HepG2 (cell line): ENCODE measurements around the gene ZSCAN20. TPM values are rescaled to one million over a fixed set of nuclear protein-coding genes. Genes with fewer than 3 reads are reported as not detected.

Experiments used
- ATAC-seq: fragments of 200-7000 bp; cut with Tn5 transposase; 3 replicates; pipeline ENCODE4 v1.9.1; 2020; ENCODE audit warnings: mild to moderate bottlenecking, moderate library complexity
- BruUV-seq: library from RNA; stranded (reverse); fragments of 400-500 nt; replicated peaks from 2 replicates; lab custom pipeline; 2021; lab: Mats Ljungman, UMichigan
- CTCF ChIA-PET: fragments of 300-600 bp; formaldehyde crosslinking; extraction: SDS; loops from one replicate; lab custom pipeline; 2021; ENCODE audit warnings: low total read pairs, inconsistent platforms, low intra/inter-chr PET ratio; lab: Yijun Ruan, JAX
- POLR2A ChIA-PET: fragments of 350-600 bp; sonication (Branson Sonifier 250); formaldehyde crosslinking; loops from one replicate; lab custom pipeline; 2020; ENCODE audit warnings: antibody characterized with exemption, inconsistent platforms; lab: Yijun Ruan, JAX
- DNase-seq: peaks from one replicate; pipeline ENCODE4 v3.0.0-alpha.2; 2015; ENCODE audit warnings: low spot score
- FAIRE-seq: peaks from 3 replicates; lab custom pipeline; 2011; peaks lifted over from hg19 to GRCh38; lab: Jason Lieb, UNC
- H2AFZ ChIP-seq: one replicate; pipeline ENCODE4 v1.6.1; 2011; ENCODE audit warnings: low read length, inconsistent platforms
- H3K27ac ChIP-seq: fragments of 300-600 bp; 3 replicates; pipeline ENCODE4 v1.8.0; 2011; ENCODE audit warnings: mixed run types, mild to moderate bottlenecking, mixed read lengths, low read length, inconsistent platforms; ENCODE audit not compliant: insufficient read depth; ENCODE audit errors: extremely low read length
- H3K27me3 ChIP-seq, 2 experiments: fragments of 200-600 bp in 1 of 2; 2 replicates in 1 of 2; 3 replicates in 1 of 2; pipeline versions ENCODE4 v1.6.0 to v1.8.0; 2011; ENCODE audit warnings: low read length in 2 of 2, mild to moderate bottlenecking in 2 of 2, moderate library complexity in 2 of 2, inconsistent platforms in 1 of 2; ENCODE audit not compliant: insufficient read depth in 2 of 2, control insufficient read depth in 1 of 2
- H3K36me3 ChIP-seq, 2 experiments: fragments of 200-600 bp in 1 of 2; replicated peaks in 1 of 2; 2 replicates in 1 of 2; 3 replicates in 1 of 2; pipeline versions ENCODE4 v1.5.1 to v1.8.0; 2011; ENCODE audit warnings: low read length in 2 of 2, inconsistent platforms in 1 of 2; ENCODE audit not compliant: insufficient read depth in 2 of 2, control insufficient read depth in 1 of 2
- H3K4me1 ChIP-seq: 2 replicates; pipeline ENCODE4 v1.5.1; 2012; ENCODE audit warnings: low read length, inconsistent platforms; ENCODE audit not compliant: insufficient read depth
- H3K4me2 ChIP-seq: 2 replicates; pipeline ENCODE4 v1.6.0; 2011; ENCODE audit warnings: low read depth, low read length, inconsistent platforms
- H3K4me3 ChIP-seq, 3 experiments: fragments of 200-600 bp in 1 of 3; sonication (generic), shearing (Covaris generic) in 1 of 3; replicated peaks in 1 of 3; 2 replicates each; pipeline ENCODE4 v1.5.1; 2011 to 2016; ENCODE audit warnings: low read length in 3 of 3, inconsistent platforms in 2 of 3, low read depth in 2 of 3, mild to moderate bottlenecking in 2 of 3, control low read depth in 1 of 3, mixed read lengths in 1 of 3; ENCODE audit not compliant: insufficient read depth in 1 of 3
- H3K79me2 ChIP-seq: one replicate; pipeline ENCODE4 v1.6.1; 2011; ENCODE audit warnings: low read length, inconsistent platforms; ENCODE audit not compliant: insufficient read depth
- H3K9ac ChIP-seq: 2 replicates; pipeline ENCODE4 v1.6.0; 2011; ENCODE audit warnings: mild to moderate bottlenecking, low read depth, low read length, inconsistent platforms; ENCODE audit not compliant: insufficient read depth
- H3K9me3 ChIP-seq: 2 replicates; pipeline ENCODE4 v1.5.1; 2012; ENCODE audit warnings: mild to moderate bottlenecking, low read length
- H4K20me1 ChIP-seq: 2 replicates; pipeline ENCODE4 v1.6.0; 2011; ENCODE audit warnings: inconsistent platforms, mild to moderate bottlenecking, low read length, moderate library complexity; ENCODE audit not compliant: insufficient read depth
- ARID2 ChIP-seq: sonication (generic); formaldehyde crosslinking; IDR thresholded peaks from 2 replicates; pipeline ENCODE4 v1.8.1; 2022; ENCODE audit warnings: mild to moderate bottlenecking, missing genetic modification reagents, borderline replicate concordance
- BRD4 ChIP-seq: sonication (generic); formaldehyde crosslinking; IDR thresholded peaks from 2 replicates; pipeline ENCODE4 v1.4.0; 2020; ENCODE audit warnings: missing genetic modification reagents
- ETV5 ChIP-seq: IDR thresholded peaks from 2 replicates; pipeline ENCODE4 v1.6.1; 2018; ENCODE audit warnings: missing biosample characterization, missing genetic modification reagents, inconsistent platforms, borderline replicate concordance
- HMG20A ChIP-seq: IDR thresholded peaks from 2 replicates; pipeline ENCODE4 v1.6.1; 2016; ENCODE audit warnings: borderline replicate concordance
- JUND ChIP-seq: sonication (generic); formaldehyde crosslinking; IDR thresholded peaks from 2 replicates; pipeline ENCODE4 v1.8.0; 2022; ENCODE audit warnings: mild to moderate bottlenecking, missing genetic modification reagents
- KDM5B ChIP-seq: sonication (generic); formaldehyde crosslinking; IDR thresholded peaks from 2 replicates; pipeline ENCODE4 v1.4.0; 2020; ENCODE audit warnings: missing genetic modification reagents, mild to moderate bottlenecking, borderline replicate concordance
- MLLT10 ChIP-seq: sonication (generic); formaldehyde crosslinking; IDR thresholded peaks from 2 replicates; pipeline ENCODE4 v1.4.0; 2020; ENCODE audit warnings: missing genetic modification reagents
- POLR2AphosphoS2 ChIP-seq: IDR thresholded peaks from 2 replicates; pipeline ENCODE4 v1.6.1; 2011; ENCODE audit warnings: low read depth, low read length, improper control_type of control experiment
- RAD51 ChIP-seq: fragments of 450-650 bp; IDR thresholded peaks from 2 replicates; pipeline ENCODE4 v1.6.1; 2016; ENCODE audit warnings: borderline replicate concordance
- SRSF9 ChIP-seq: fragments of 200-400 bp; formaldehyde crosslinking; IDR thresholded peaks from 2 replicates; pipeline ENCODE4 v1.6.1; 2018; ENCODE audit warnings: borderline replicate concordance, mild to moderate bottlenecking, low read depth, low read length; ENCODE audit not compliant: insufficient read depth, poor library complexity, severe bottlenecking
- ZBTB3 ChIP-seq: sonication (generic); formaldehyde crosslinking; IDR thresholded peaks from 2 replicates; pipeline ENCODE4 v1.4.0; 2020; ENCODE audit warnings: low read depth, mild to moderate bottlenecking, moderate library complexity, missing genetic modification reagents, borderline replicate concordance
- ZFP82 ChIP-seq: sonication (generic); formaldehyde crosslinking; IDR thresholded peaks from 2 replicates; pipeline ENCODE4 v1.5.1; 2020; ENCODE audit warnings: mild to moderate bottlenecking, missing genetic modification reagents, borderline replicate concordance
- ZNF124 ChIP-seq: sonication (generic); formaldehyde crosslinking; IDR thresholded peaks from 2 replicates; pipeline ENCODE4 v1.4.0; 2020; ENCODE audit warnings: missing genetic modification reagents
- ZNF670 ChIP-seq: sonication (generic); formaldehyde crosslinking; IDR thresholded peaks from 2 replicates; pipeline ENCODE4 v1.8.0; 2022; ENCODE audit warnings: mild to moderate bottlenecking, missing genetic modification reagents, borderline replicate concordance
- ZNF781 ChIP-seq: sonication (generic); formaldehyde crosslinking; IDR thresholded peaks from 2 replicates; pipeline ENCODE4 v1.5.1; 2020; ENCODE audit warnings: borderline replicate concordance, mild to moderate bottlenecking, missing genetic modification reagents; ENCODE audit errors: not compliant biosample characterization
- WGBS: methylation state at CpG from one replicate; pipeline ENCODE4 v1.1.6; 2017; ENCODE audit warnings: low lambda C conversion rate; 5-methylcytosine and 5-hydroxymethylcytosine counted together
- in situ Hi-C: cut with HindIII; loops from 2 replicates; pipeline ENCODE4 v1.10.0; 2017; ENCODE audit warnings: low pct_unique_long_range_greater_than_20kb; ENCODE audit not compliant: extremely low pct_ligation_motif_present
- intact Hi-C: fragments of 100-400 bp; cut with micrococcal nuclease; formaldehyde crosslinking; loops from one replicate; pipeline ENCODE4 v1.10.0; 2022; ENCODE audit not compliant: unreplicated experiment
- polyA plus RNA-seq, 8 experiments: library from polyadenylated mRNA; depleted of rRNA in 3 of 8; stranded (reverse) in 7 of 8; unstranded in 1 of 8; fragments of >200 nt; fragmentation: Illumina TruSeq in 4 of 8; extraction: Trizol in 4 of 8; gene quantifications; 2 replicates each; pipeline versions ENCODE4 v1.2.1 to v1.2.3, GENCODE V29; 2011 to 2016; ENCODE audit warnings: low read depth in 4 of 8, missing spikeins in 1 of 8, mixed read lengths in 1 of 8; ENCODE audit not compliant: insufficient read depth in 1 of 8
- total RNA-seq, 5 experiments: library from RNA; depleted of rRNA; stranded (reverse); fragments of >200 nt; fragmentation: Illumina TruSeq; extraction: Trizol; gene quantifications; 2 replicates each; pipeline ENCODE4 v1.2.3, GENCODE V29; 2016; ENCODE audit warnings: low read depth in 1 of 5
- TF ChIP-seq, protein P1 (sequence below): sonication (generic); formaldehyde crosslinking; IDR thresholded peaks from 2 replicates; pipeline ENCODE4 v1.4.0; 2020; ENCODE audit warnings: low read depth, mild to moderate bottlenecking, missing genetic modification reagents
- TF ChIP-seq, protein P2 (sequence below), 2 experiments: sonication (generic) in 1 of 2; formaldehyde crosslinking in 1 of 2; IDR thresholded peaks; 2 replicates each; pipeline versions ENCODE4 v1.5.1 to v1.6.1; 2011 to 2020; ENCODE audit warnings: borderline replicate concordance in 1 of 2, low read depth in 1 of 2, low read length in 1 of 2, mild to moderate bottlenecking in 1 of 2, missing genetic modification reagents in 1 of 2, moderate library complexity in 1 of 2

ZSCAN20 gene
- total and polyA plus RNA-seq, 2 of the 13 experiments (the other 11 are each of a cell fraction or from before 2014, with no cell fraction given): 1.1 to 2.8 TPM

DNA sequence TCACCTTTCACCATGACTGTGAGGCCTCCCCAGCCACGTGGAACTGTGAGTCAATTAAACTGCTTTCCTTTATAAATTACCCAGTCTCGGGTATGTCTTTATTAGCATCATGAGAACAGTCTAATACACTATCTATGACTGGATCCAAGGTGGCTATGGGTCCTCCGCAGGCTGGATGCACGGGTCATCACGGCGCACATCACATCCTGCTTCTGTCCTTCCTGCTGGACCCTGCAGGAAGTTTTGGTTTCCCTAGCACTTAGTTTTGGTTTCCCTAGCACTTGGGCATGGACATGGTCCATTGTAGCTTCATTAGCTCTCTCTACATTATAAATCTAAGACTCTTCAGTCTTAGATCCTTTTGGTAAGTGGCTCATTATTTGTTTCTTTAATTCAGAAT is 27.3 kb upstream of the ZSCAN20 start (continued):
- TF ChIP-seq POLR2AphosphoS2: no peak
- TF ChIP-seq KDM5B (CRISPR knock-in tag): no peak
- no peak for TF ChIP-seq SRSF9
- TF ChIP-seq HMG20A: no peak
- TF ChIP-seq MLLT10: no peak
- no peak for TF ChIP-seq BRD4
- TF ChIP-seq, protein P1, sequence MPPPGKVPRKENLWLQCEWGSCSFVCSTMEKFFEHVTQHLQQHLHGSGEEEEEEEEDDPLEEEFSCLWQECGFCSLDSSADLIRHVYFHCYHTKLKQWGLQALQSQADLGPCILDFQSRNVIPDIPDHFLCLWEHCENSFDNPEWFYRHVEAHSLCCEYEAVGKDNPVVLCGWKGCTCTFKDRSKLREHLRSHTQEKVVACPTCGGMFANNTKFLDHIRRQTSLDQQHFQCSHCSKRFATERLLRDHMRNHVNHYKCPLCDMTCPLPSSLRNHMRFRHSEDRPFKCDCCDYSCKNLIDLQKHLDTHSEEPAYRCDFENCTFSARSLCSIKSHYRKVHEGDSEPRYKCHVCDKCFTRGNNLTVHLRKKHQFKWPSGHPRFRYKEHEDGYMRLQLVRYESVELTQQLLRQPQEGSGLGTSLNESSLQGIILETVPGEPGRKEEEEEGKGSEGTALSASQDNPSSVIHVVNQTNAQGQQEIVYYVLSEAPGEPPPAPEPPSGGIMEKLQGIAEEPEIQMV: no peak
- TF ChIP-seq ZNF670 (CRISPR knock-in tag): no peak
- TF ChIP-seq ZFP82: no peak
- no peak for TF ChIP-seq ZNF781
- no peak for TF ChIP-seq ZNF124
- no peak for TF ChIP-seq ZBTB3 (CRISPR knock-in tag)
- no peak for TF ChIP-seq ARID2 (CRISPR knock-in tag)

DNA sequence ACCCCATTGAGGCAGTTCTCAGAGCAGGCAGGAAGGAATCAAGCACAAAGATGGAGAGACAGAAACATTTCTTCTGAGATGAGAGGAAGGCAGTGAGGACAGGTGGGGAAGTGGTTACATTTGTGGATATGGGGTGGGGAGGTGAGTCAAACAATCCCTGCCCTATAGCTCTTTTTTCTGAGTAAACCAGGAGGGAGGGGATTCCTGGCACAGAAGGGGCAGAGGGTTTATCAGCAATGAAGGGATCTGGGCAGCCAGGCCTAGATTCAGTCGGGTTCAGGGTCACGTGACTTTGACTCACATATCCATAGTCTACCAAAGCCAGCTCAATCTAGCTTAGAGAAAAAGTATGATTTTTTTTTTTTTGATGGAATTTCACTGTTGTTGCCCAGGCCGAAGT is 25.9 kb upstream of the ZSCAN20 start:
- no peaks in the 10 kb centered on the region for H3K9me3 ChIP-seq
- H3K27me3 ChIP-seq: peaks cover 1 to 15% of the 10 kb centered on the region in 2 experiments; a peak in 3 of 5 replicates
- H3K36me3 ChIP-seq: no peaks in the 10 kb centered on the region
- CTCF ChIA-PET: no interaction called here
- H2AFZ ChIP-seq: no peak overlapping the region
- H3K4me2 ChIP-seq: no peak overlapping the region
- peak; percentile 75; the same call in 1 of the 2 replicates for TF ChIP-seq RAD51
- TF ChIP-seq ETV5: no peak
- TF ChIP-seq, protein P2, sequence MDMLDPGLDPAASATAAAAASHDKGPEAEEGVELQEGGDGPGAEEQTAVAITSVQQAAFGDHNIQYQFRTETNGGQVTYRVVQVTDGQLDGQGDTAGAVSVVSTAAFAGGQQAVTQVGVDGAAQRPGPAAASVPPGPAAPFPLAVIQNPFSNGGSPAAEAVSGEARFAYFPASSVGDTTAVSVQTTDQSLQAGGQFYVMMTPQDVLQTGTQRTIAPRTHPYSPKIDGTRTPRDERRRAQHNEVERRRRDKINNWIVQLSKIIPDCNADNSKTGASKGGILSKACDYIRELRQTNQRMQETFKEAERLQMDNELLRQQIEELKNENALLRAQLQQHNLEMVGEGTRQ (IDR thresholded peaks at IDR 0.05; ENCODE audit: low read depth, low read length): peak; percentile 60; the same call in 1 of the 2 replicates
- TF ChIP-seq, protein P2 (CRISPR knock-in tag; IDR thresholded peaks at IDR 0.05; ENCODE audit: borderline replicate concordance): no peak
- TF ChIP-seq JUND (CRISPR knock-in tag): no peak
- TF ChIP-seq, all 625 proteins: peak for 2
- BruUV-seq: no TSS peak
- ATAC-seq: no peak
- FAIRE-seq: no peak
- Histone ChIP-seq H3K4me1 (no peaks in the 10 kb centered on the region), H3K4me3 (no peak overlapping the region), H3K27ac (no peak overlapping the region), H4K20me1 (no peaks in the 10 kb centered on the region), H3K9ac (no peak overlapping the region), H3K79me2 (no peaks in the 10 kb centered on the region)
- intact Hi-C loops: no loop called here
- DNase-seq: no peak
- POLR2A ChIA-PET: no interaction called here
- in situ Hi-C loops: no loop called here
- whole genome bisulfite sequencing: 43% methylated on average over 3 of the region's 3 CpGs
